CD14-positive monocyte (primary cell): Measurements from ENCODE around the gene USP47. TPM values are rescaled to one million over a fixed set of nuclear protein-coding genes. Genes with fewer than 3 reads are reported as not detected.

ENCODE experiments used
- DNase-seq, 3 donors: peaks; one replicate each; pipeline ENCODE4 v3.0.0-alpha.2; 2011 to 2022
- H2AFZ ChIP-seq: 2 replicates; pipeline ENCODE4 v1.6.0; 2012; ENCODE audit warnings: mild to moderate bottlenecking, low read depth, low read length, inconsistent platforms; ENCODE audit not compliant: insufficient read depth, poor library complexity, severe bottlenecking
- H3K27ac ChIP-seq, 2 donors: 1 replicate in 1 of 2; 2 replicates in 1 of 2; pipeline ENCODE4 v1.5.1; 2012 to 2013; ENCODE audit warnings: low read length in 2 of 2, control low read depth in 1 of 2, inconsistent platforms in 1 of 2, low read depth in 1 of 2, mild to moderate bottlenecking in 1 of 2
- H3K27me3 ChIP-seq, 2 donors: one replicate each; pipeline versions ENCODE4 v1.6.0 to v1.6.1; 2011 to 2013; ENCODE audit warnings: low read length in 2 of 2; ENCODE audit not compliant: control insufficient read depth in 2 of 2, insufficient read depth in 2 of 2
- H3K36me3 ChIP-seq, 2 donors: replicated peaks in 1 of 2; 1 replicate in 1 of 2; 2 replicates in 1 of 2; pipeline versions ENCODE4 v1.5.1 to v1.6.1; 2012 to 2013; ENCODE audit warnings: low read length in 2 of 2, control low read depth in 1 of 2, inconsistent platforms in 1 of 2, mild to moderate bottlenecking in 1 of 2; ENCODE audit not compliant: insufficient read depth in 2 of 2, control insufficient read depth in 1 of 2
- H3K4me1 ChIP-seq, 2 donors: 1 replicate in 1 of 2; 2 replicates in 1 of 2; pipeline versions ENCODE4 v1.5.1 to v1.6.1; 2012 to 2013; ENCODE audit warnings: low read length in 2 of 2, control low read depth in 1 of 2, inconsistent platforms in 1 of 2, mild to moderate bottlenecking in 1 of 2, moderate library complexity in 1 of 2; ENCODE audit not compliant: insufficient read depth in 2 of 2, control insufficient read depth in 1 of 2
- H3K4me2 ChIP-seq: replicated peaks from 2 replicates; pipeline ENCODE3; 2012; ENCODE audit warnings: low read length, moderate library complexity, mild to moderate bottlenecking; ENCODE audit not compliant: poor library complexity, severe bottlenecking; ENCODE audit errors: extremely low read depth
- H3K4me3 ChIP-seq, 3 experiments: fragments of 200-600 bp in 1 of 3; sonication (generic) in 1 of 3; replicated peaks in 1 of 3; 1 replicate in 2 of 3; 2 replicates in 1 of 3; pipeline ENCODE4 v1.5.1; 2011 to 2013; ENCODE audit warnings: low read length in 3 of 3, mild to moderate bottlenecking in 3 of 3, control low read depth in 2 of 3, low read depth in 2 of 3, inconsistent platforms in 1 of 3, moderate library complexity in 1 of 3
- H3K79me2 ChIP-seq: 2 replicates; pipeline ENCODE4 v1.6.0; 2012; ENCODE audit warnings: mild to moderate bottlenecking, control low read depth, inconsistent platforms, low read length, moderate library complexity; ENCODE audit not compliant: insufficient read depth
- H3K9ac ChIP-seq: 2 replicates; pipeline ENCODE4 v1.6.0; 2017; ENCODE audit warnings: low read length, mild to moderate bottlenecking; ENCODE audit not compliant: insufficient read depth, poor library complexity, severe bottlenecking
- H3K9me3 ChIP-seq, 2 donors: replicated peaks in 1 of 2; 1 replicate in 1 of 2; 2 replicates in 1 of 2; pipeline versions ENCODE4 v1.5.1 to v1.6.1; 2012 to 2013; ENCODE audit warnings: low read length in 2 of 2, control low read depth in 1 of 2; ENCODE audit not compliant: control insufficient read depth in 1 of 2, insufficient read depth in 1 of 2
- H4K20me1 ChIP-seq: 2 replicates; pipeline ENCODE4 v1.6.0; 2012; ENCODE audit warnings: mild to moderate bottlenecking, low read length, control low read depth, moderate library complexity; ENCODE audit not compliant: insufficient read depth
- H3K27ac Mint-ChIP-seq, 7 donors: one replicate each; pipeline ENCODE4 v1.8.0; 2020; ENCODE audit warnings: mild to moderate bottlenecking in 7 of 7, mixed read lengths in 7 of 7, moderate library complexity in 6 of 7, inconsistent platforms in 2 of 7
- H3K27me3 Mint-ChIP-seq, 3 donors: one replicate each; pipeline ENCODE4 v1.8.0; 2021 to 2022; ENCODE audit warnings: low read depth in 3 of 3, mild to moderate bottlenecking in 3 of 3, mixed read lengths in 3 of 3, moderate library complexity in 3 of 3, inconsistent platforms in 1 of 3
- H3K36me3 Mint-ChIP-seq, 2 donors: one replicate each; pipeline ENCODE4 v1.8.0; 2020; ENCODE audit warnings: mixed read lengths in 2 of 2, inconsistent platforms in 1 of 2, mild to moderate bottlenecking in 1 of 2
- H3K4me1 Mint-ChIP-seq: one replicate; pipeline ENCODE4 v1.8.0; 2020; ENCODE audit warnings: mild to moderate bottlenecking, mixed read lengths
- H3K4me3 Mint-ChIP-seq, 2 donors: one replicate each; pipeline ENCODE4 v1.8.0; 2020; ENCODE audit warnings: mild to moderate bottlenecking in 2 of 2, mixed read lengths in 2 of 2, moderate library complexity in 1 of 2
- H3K9me3 Mint-ChIP-seq, 7 donors: one replicate each; pipeline ENCODE4 v1.8.0; 2020 to 2022; ENCODE audit warnings: mixed read lengths in 7 of 7, mild to moderate bottlenecking in 6 of 7, moderate library complexity in 6 of 7, inconsistent platforms in 2 of 7
- CTCF ChIP-seq: fragments of 200-600 bp; IDR thresholded peaks from one replicate; pipeline ENCODE4 v1.8.0; 2022; ENCODE audit warnings: antibody characterized with exemption, mild to moderate bottlenecking
- WGBS: methylation state at CpG from one replicate; pipeline ENCODE4 v1.1.5; 2013; ENCODE audit warnings: missing lambda C conversion rate; ENCODE audit not compliant: insufficient coverage; 5-methylcytosine and 5-hydroxymethylcytosine counted together
- intact Hi-C, 2 donors: fragments of 100-400 bp; cut with micrococcal nuclease; formaldehyde crosslinking; loops; one replicate each; pipeline versions ENCODE4 v1.15.0 to v1.15.1; 2023
- polyA plus RNA-seq, 3 donors: library from polyadenylated mRNA; depleted of rRNA in 1 of 3; unstranded in 2 of 3; stranded (reverse) in 1 of 3; fragments of 300-500 nt in 2 of 3; fragments of >200 nt in 1 of 3; fragmentation: Illumina TruSeq in 2 of 3; gene quantifications; 1 replicate in 2 of 3; 2 replicates in 1 of 3; pipeline ENCODE4 v1.2.3, GENCODE V29; 2012 to 2021

The USP47 gene
- polyA plus RNA-seq, 3 donors = 8.1 to 17.5 (median 10.5) TPM

DNA sequence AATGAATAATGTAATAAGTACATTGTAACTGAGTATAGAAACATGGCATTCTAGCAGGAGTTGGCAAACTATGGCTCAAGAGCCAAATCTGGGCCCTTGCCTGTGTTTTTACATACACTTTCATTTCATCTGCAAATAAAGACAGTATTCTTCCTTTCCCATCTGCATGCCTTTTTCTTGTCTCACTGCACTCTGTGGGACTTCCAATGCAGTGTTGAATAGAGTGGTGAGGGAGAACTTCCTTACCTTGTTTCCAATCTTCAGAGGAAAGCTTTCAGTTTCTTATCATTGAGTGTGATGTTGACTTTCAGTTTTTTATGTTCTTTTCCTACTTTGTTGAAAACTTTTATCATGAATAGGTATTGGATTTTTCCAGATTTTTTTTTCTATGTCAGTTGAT is 82.1 kb downstream of the USP47 start:
- H4K20me1 ChIP-seq = no peaks in the 10 kb centered on the region
- DNase-seq = no peak
- H3K4me3 ChIP-seq = no peak overlapping the region
- H3K4me2 ChIP-seq = no peak overlapping the region
- no peak overlapping the region for H2AFZ ChIP-seq
- H3K9me3 Mint-ChIP-seq = peaks cover 0 to 3% (median 1%) of the 10 kb centered on the region in 7 donors
- H3K4me1 ChIP-seq = no peaks in the 10 kb centered on the region
- H3K9ac ChIP-seq = no peak overlapping the region
- peaks cover 7% of the 10 kb centered on the region for H3K4me1 Mint-ChIP-seq
- H3K4me3 Mint-ChIP-seq = no peak overlapping the region
- H3K27me3 ChIP-seq = no peaks in the 10 kb centered on the region
- H3K9me3 ChIP-seq = no peaks in the 10 kb centered on the region
- H3K36me3 Mint-ChIP-seq = peaks cover 56 to 58% of the 10 kb centered on the region in 2 donors
- no peaks in the 10 kb centered on the region for H3K79me2 ChIP-seq
- H3K36me3 ChIP-seq = peaks cover 40 to 75% of the 10 kb centered on the region in 2 donors
- no peak overlapping the region for H3K27ac Mint-ChIP-seq
- no peaks in the 10 kb centered on the region for H3K27me3 Mint-ChIP-seq
- TF ChIP-seq CTCF = no peak
- no peak overlapping the region for H3K27ac ChIP-seq
- intact Hi-C loops = no loop called here

DNA sequence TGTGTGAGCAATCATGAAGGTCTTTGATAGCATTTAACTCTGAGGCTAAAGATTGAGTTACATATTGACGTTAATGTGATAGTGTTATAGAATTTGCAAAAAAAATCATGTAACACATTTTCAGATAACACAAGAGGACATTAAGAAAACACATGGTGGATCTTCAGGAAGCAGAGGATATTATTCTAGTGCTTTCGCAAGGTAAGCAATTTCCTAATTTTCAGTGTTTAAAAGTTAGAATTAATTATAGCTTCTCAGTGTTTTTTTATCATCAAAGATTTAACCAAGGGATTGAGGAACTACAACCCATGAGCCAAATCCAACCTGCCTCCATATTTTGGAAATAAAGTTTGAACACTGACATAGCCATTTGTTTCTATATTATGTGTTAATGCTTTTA is 88.1 kb downstream of the USP47 start:
- Histone ChIP-seq H3K4me3 (no peak overlapping the region), H3K9me3 (no peaks in the 10 kb centered on the region), H3K4me1 (no peaks in the 10 kb centered on the region), H3K9ac (no peak overlapping the region), H3K27ac (no peak overlapping the region), H2AFZ (no peak overlapping the region), H4K20me1 (no peaks in the 10 kb centered on the region), H3K4me2 (no peak overlapping the region), H3K27me3 (no peaks in the 10 kb centered on the region), H3K79me2 (no peaks in the 10 kb centered on the region), H3K36me3 (peaks cover 42 to 77% of the 10 kb centered on the region in 2 donors)
- Mint-ChIP-seq H3K27ac (no peak overlapping the region), H3K4me3 (no peak overlapping the region), H3K4me1 (peaks cover 7% of the 10 kb centered on the region), H3K36me3 (peaks cover 68 to 75% of the 10 kb centered on the region in 2 donors), H3K27me3 (no peaks in the 10 kb centered on the region), H3K9me3 (peaks cover 0 to 3% (median 1%) of the 10 kb centered on the region in 7 donors)
- no CpG with 5 or more reads among the region's 2 CpGs for WGBS
- intact Hi-C loops = loop anchor here in 1 of 2 donors (5.0 to 10.0 kb wide), 2 partner anchors 115 to 352 kb away; no protein-coding TSS in a partner anchor
- DNase-seq = no peak
- TF ChIP-seq CTCF = no peak
